HG02885 (cell line): ENCODE data around the gene ARFGAP3.

Source experiments
- ATAC-seq: cut with Tn5 transposase; IDR thresholded peaks from one replicate; pipeline ENCODE4 v1.9.1; 2021; ENCODE audit warnings: mild to moderate bottlenecking; ENCODE audit not compliant: unreplicated experiment, poor library complexity

Gene ARFGAP3

GRCh38 chr22:42829302-42829701 is 27.8 kb downstream of the ARFGAP3 start:
- no peak for ATAC-seq

- ATAC-seq, result no peak
These were observed 31.3 kb downstream of the ARFGAP3 start for GRCh38 chr22:42825796-42826195.

GRCh38 chr22:42821386-42821785 is 35.7 kb downstream of the ARFGAP3 start:
- ATAC-seq, result no peak

GRCh38 chr22:42820045-42820763 is 36.9 kb downstream of the ARFGAP3 start:
- ATAC-seq, result no peak

- ATAC-seq, result no peak
These were observed 37.5 kb downstream of the ARFGAP3 start for GRCh38 chr22:42819412-42820044.

GRCh38 chr22:42817556-42817955 is 39.5 kb downstream of the ARFGAP3 start:
- no peak for ATAC-seq

- ATAC-seq, result no peak
These were observed 40.7 kb downstream of the ARFGAP3 start for GRCh38 chr22:42816336-42816735.

GRCh38 chr22:42814616-42815015 is 42.5 kb downstream of the ARFGAP3 start:
- no peak for ATAC-seq

- ATAC-seq, result no peak
These were observed 42.9 kb downstream of the ARFGAP3 start for GRCh38 chr22:42814215-42814614.

GRCh38 chr22:42813501-42813900 is 43.6 kb downstream of the ARFGAP3 start:
- ATAC-seq, result no peak

- ATAC-seq, result no peak
These were observed 45.6 kb downstream of the ARFGAP3 start for GRCh38 chr22:42811459-42811858.

- no peak for ATAC-seq
These were observed 48.6 kb downstream of the ARFGAP3 start for GRCh38 chr22:42808521-42808920.

- no peak for ATAC-seq
These were observed 49.9 kb downstream of the ARFGAP3 start for GRCh38 chr22:42807185-42807584.

- ATAC-seq, result no peak
These were observed 50.9 kb downstream of the ARFGAP3 start for GRCh38 chr22:42805998-42806830.

GRCh38 chr22:42805016-42805997 is 51.8 kb downstream of the ARFGAP3 start:
- ATAC-seq, result no peak

- ATAC-seq, result no peak
These were observed 53.7 kb downstream of the ARFGAP3 start for GRCh38 chr22:42803389-42803788.

- ATAC-seq, result no peak
These were observed 55.6 kb downstream of the ARFGAP3 start for GRCh38 chr22:42801252-42802080.

- no peak for ATAC-seq
These were observed 56.4 kb downstream of the ARFGAP3 start for GRCh38 chr22:42800451-42801251.
